ENCODE results near the gene LDAF1. TPM values are rescaled to one million over a fixed set of nuclear protein-coding genes. Genes with fewer than 3 reads are reported as not detected.

Gene LDAF1
- total and polyA plus RNA-seq, 2 of the 8 experiments (the other 6 are each of a cell fraction or from before 2014, with no cell fraction given), result 32.4 to 34.2 TPM

DNA sequence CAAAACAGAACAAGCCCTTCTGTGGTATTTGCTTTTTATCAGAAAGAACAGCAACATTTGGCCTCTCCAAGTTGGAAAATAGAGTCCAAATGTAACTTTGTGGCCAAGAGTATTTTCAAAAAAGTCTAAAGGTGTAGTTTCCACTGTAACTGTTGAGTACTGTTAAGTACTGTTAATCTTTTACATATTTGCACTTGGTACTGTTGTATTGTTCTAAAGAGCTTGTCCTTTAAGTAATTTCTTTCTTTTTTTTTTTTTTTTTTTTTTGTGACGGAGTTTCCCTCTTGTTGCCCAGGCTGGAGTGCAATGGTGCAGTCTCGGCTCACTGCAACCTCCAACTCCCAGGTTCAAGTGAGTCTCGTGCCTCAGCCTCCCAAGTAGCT is 21.5 kb downstream of the LDAF1 start:
- H3K4me1 ChIP-seq (replicated peaks in 1 of 4; ENCODE audit: control insufficient read depth in 3 of 4, insufficient read depth in 4 of 4, low read length in 3 of 4), result no peaks in the 10 kb centered on the region
- WGBS, 2 experiments (ENCODE audit: extremely low coverage in 1 of 2, insufficient coverage in 1 of 2, insufficient read length in 1 of 2, insufficient replicate concordance in 2 of 2, low coverage in 1 of 2, low lambda C conversion rate in 2 of 2, missing lambda C conversion rate in 1 of 2), result 90% methylated on average over 1 of the region's 3 CpGs; no CpG with 5 or more reads in 1 of the 2 experiments
- H4K5ac ChIP-seq (ENCODE audit: insufficient read length, low read depth, low read length), result no peak overlapping the region
- H3K23me2 ChIP-seq (ENCODE audit: low read depth, low read length), result no peaks in the 10 kb centered on the region
- no peak overlapping the region for H3K14ac ChIP-seq (ENCODE audit: insufficient read length)
- no peak overlapping the region for H2AFZ ChIP-seq (ENCODE audit: low read length)
- no peaks in the 10 kb centered on the region for H3K79me2 ChIP-seq (ENCODE audit: control insufficient read depth in 1 of 2, insufficient read depth in 2 of 2, low read length in 2 of 2)
- H3K56ac ChIP-seq (replicated peaks; ENCODE audit: insufficient read length, low read depth, low read length), result no peak overlapping the region
- no peak overlapping the region for H3K4me2 ChIP-seq (ENCODE audit: insufficient read depth in 1 of 2, low read depth in 2 of 2, low read length in 2 of 2)
- no peak overlapping the region for H4K91ac ChIP-seq (replicated peaks; ENCODE audit: insufficient read length, low read length)
- FAIRE-seq (no peak), DNase-seq (ENCODE audit: low read depth in 1 of 2, low spot score in 2 of 2) (no peak)
- H2AK5ac ChIP-seq (ENCODE audit: low read depth, low read length), result no peak overlapping the region
- ChIA-PET POLR2A (ENCODE audit: partially characterized antibody) (interaction anchor here (0.6 kb wide), 1 partner anchor 20 kb away, joined by 4 read pairs; no protein-coding TSS in a partner anchor), CTCF (ENCODE audit: partially characterized antibody) (interaction anchor here (0.7 to 1.2 kb wide), 2 partner anchors 22 to 1556 kb away, joined by 4 to 5 read pairs; no protein-coding TSS in a partner anchor)
- peaks cover 16 to 70% (median 59%) of the 10 kb centered on the region in 4 experiments for H3K36me3 ChIP-seq (ENCODE audit: control insufficient read depth in 2 of 4, insufficient read depth in 4 of 4, low read length in 3 of 4)
- H4K20me1 ChIP-seq (replicated peaks in 1 of 2; ENCODE audit: control insufficient read depth in 1 of 2, insufficient read depth in 2 of 2, low read length in 2 of 2), result no peaks in the 10 kb centered on the region
- H3K27me3 ChIP-seq (replicated peaks in 1 of 4; ENCODE audit: control insufficient read depth in 3 of 4, extremely low read depth in 1 of 4, insufficient read depth in 3 of 4, low read length in 3 of 4), result no peaks in the 10 kb centered on the region
- H2BK15ac ChIP-seq (ENCODE audit: low read length), result no peak overlapping the region
- H3K18ac ChIP-seq (ENCODE audit: extremely low read depth, low read length), result no peak overlapping the region
- no peak overlapping the region for H2BK120ac ChIP-seq (replicated peaks; ENCODE audit: low read depth, low read length)
- no peaks in the 10 kb centered on the region for H3K79me1 ChIP-seq (ENCODE audit: low read depth, low read length)
- H3K23ac ChIP-seq (ENCODE audit: insufficient read length), result no peak overlapping the region
- H2BK12ac ChIP-seq (ENCODE audit: low read depth, low read length), result no peak overlapping the region
- no peak overlapping the region for H2BK20ac ChIP-seq (ENCODE audit: low read length)
- no peak overlapping the region for H2BK5ac ChIP-seq (ENCODE audit: low read depth, low read length)
- H3K27ac ChIP-seq (ENCODE audit: low read depth, low read length), result no peak overlapping the region
- no peak overlapping the region for H3K4me3 ChIP-seq (ENCODE audit: extremely low read depth in 1 of 4, insufficient read depth in 2 of 4, low read depth in 3 of 4, low read length in 4 of 4)
- TF ChIP-seq CTBP2 (IDR thresholded peaks at IDR 0.05; ENCODE audit: borderline replicate concordance, insufficient read depth, insufficient read length, low read length), result no peak
- no peak for TF ChIP-seq ATF2 (IDR thresholded peaks at IDR 0.05; ENCODE audit: low read length)
- TF ChIP-seq TAF1 (IDR thresholded peaks at IDR 0.05; ENCODE audit: low read depth, low read length), result no peak
- no peak for TF ChIP-seq SP2 (IDR thresholded peaks at IDR 0.05; ENCODE audit: low read length)
- no peak for TF ChIP-seq CBX5 (IDR thresholded peaks at IDR 0.05; ENCODE audit: low read depth, low read length)
- no peak for TF ChIP-seq CHD1 (IDR thresholded peaks at IDR 0.05; ENCODE audit: low read depth, low read length)
- TF ChIP-seq POLR2A (IDR thresholded peaks at IDR 0.05; ENCODE audit: control extremely low read depth in 1 of 2, low read depth in 2 of 2, low read length in 2 of 2), result no peak
- no peak overlapping the region for H3K9ac ChIP-seq (replicated peaks in 1 of 4; ENCODE audit: extremely low read depth in 1 of 4, low read depth in 3 of 4, low read length in 3 of 4)
- H4K8ac ChIP-seq (ENCODE audit: extremely low read depth, insufficient read depth, low read length), result no peak overlapping the region
- H3K4ac ChIP-seq (replicated peaks; ENCODE audit: insufficient read length, low read depth, low read length), result no peak overlapping the region
- peaks cover 10% of the 10 kb centered on the region in 2 experiments for H3K9me3 ChIP-seq (ENCODE audit: insufficient read depth in 2 of 2, low read depth in 1 of 2, low read length in 1 of 2)

Measured in H1 (cell line).